Nephron progenitor cell (in vitro differentiated cells): ENCODE data around the gene ELAPOR1.

Experiments used
- DNase-seq: peaks from one replicate; pipeline ENCODE4 v3.0.0; 2021
- H3K27ac Mint-ChIP-seq: 2 replicates; pipeline ENCODE4 v1.8.0; 2021; ENCODE audit warnings: mild to moderate bottlenecking, moderate library complexity, mixed read lengths
- H3K27me3 Mint-ChIP-seq: 2 replicates; pipeline ENCODE4 v1.8.0; 2021; ENCODE audit warnings: mild to moderate bottlenecking, low read depth, mixed read lengths; ENCODE audit not compliant: poor library complexity
- H3K36me3 Mint-ChIP-seq: 2 replicates; pipeline ENCODE4 v1.8.0; 2021; ENCODE audit warnings: low read depth, mixed read lengths
- H3K4me1 Mint-ChIP-seq: 2 replicates; pipeline ENCODE4 v1.8.0; 2021; ENCODE audit warnings: mixed read lengths
- H3K4me3 Mint-ChIP-seq: 2 replicates; pipeline ENCODE4 v1.8.0; 2021; ENCODE audit warnings: mild to moderate bottlenecking, moderate library complexity, mixed read lengths
- H3K9me3 Mint-ChIP-seq: 2 replicates; pipeline ENCODE4 v1.8.0; 2021; ENCODE audit warnings: mild to moderate bottlenecking, moderate library complexity, mixed read lengths
- CTCF ChIP-seq: fragments of 200-600 bp; sonication (generic); IDR thresholded peaks from 2 replicates; pipeline ENCODE4 v1.5.0; 2021; ENCODE audit warnings: antibody characterized with exemption

Gene ELAPOR1

GRCh38 chr1:109078317-109078716, 35.6 kb upstream of the ELAPOR1 start:
- H3K27me3 Mint-ChIP-seq = peaks cover 13% of the 10 kb centered on the region
- no peak for DNase-seq
- H3K9me3 Mint-ChIP-seq = peaks cover 12% of the 10 kb centered on the region
- no peak for TF ChIP-seq CTCF
- H3K4me1 Mint-ChIP-seq = peaks cover 22% of the 10 kb centered on the region
- H3K27ac Mint-ChIP-seq = no peak overlapping the region
- no peak overlapping the region for H3K4me3 Mint-ChIP-seq
- H3K36me3 Mint-ChIP-seq = peaks cover 28% of the 10 kb centered on the region

- TF ChIP-seq CTCF = no peak
Observed at GRCh38 chr1:109079240-109079622, 34.7 kb upstream of the ELAPOR1 start.

GRCh38 chr1:109080441-109081082, 33.4 kb upstream of the ELAPOR1 start:
- Mint-ChIP-seq H3K9me3 (peaks cover 10% of the 10 kb centered on the region), H3K4me1 (peaks cover 7% of the 10 kb centered on the region), H3K36me3 (peaks cover 11% of the 10 kb centered on the region), H3K27me3 (peaks cover 13% of the 10 kb centered on the region), H3K4me3 (no peak overlapping the region), H3K27ac (no peak overlapping the region)
- TF ChIP-seq CTCF = no peak
- no peak for DNase-seq

More at GRCh38 chr1:109079240-109079622, 34.7 kb upstream of the ELAPOR1 start:
- peaks cover 12% of the 10 kb centered on the region for H3K9me3 Mint-ChIP-seq
- no peak overlapping the region for H3K4me3 Mint-ChIP-seq
- H3K27ac Mint-ChIP-seq = no peak overlapping the region
- DNase-seq = no peak
- peaks cover 20% of the 10 kb centered on the region for H3K4me1 Mint-ChIP-seq
- H3K27me3 Mint-ChIP-seq = peaks cover 13% of the 10 kb centered on the region
- peaks cover 21% of the 10 kb centered on the region for H3K36me3 Mint-ChIP-seq

GRCh38 chr1:109083501-109083900, 30.4 kb upstream of the ELAPOR1 start:
- H3K27ac Mint-ChIP-seq = peak overlapping the region; percentile 41
- no peak for TF ChIP-seq CTCF
- peaks cover 9% of the 10 kb centered on the region for H3K27me3 Mint-ChIP-seq
- no peaks in the 10 kb centered on the region for H3K4me1 Mint-ChIP-seq
- no peak for DNase-seq
- H3K9me3 Mint-ChIP-seq = peaks cover 3% of the 10 kb centered on the region
- peaks cover 8% of the 10 kb centered on the region for H3K36me3 Mint-ChIP-seq
- H3K4me3 Mint-ChIP-seq = no peak overlapping the region

GRCh38 chr1:109083923-109084322, 30.0 kb upstream of the ELAPOR1 start:
- Mint-ChIP-seq H3K27me3 (peaks cover 9% of the 10 kb centered on the region), H3K27ac (no peak overlapping the region), H3K4me1 (no peaks in the 10 kb centered on the region), H3K4me3 (no peak overlapping the region), H3K36me3 (peaks cover 9% of the 10 kb centered on the region), H3K9me3 (peaks cover 5% of the 10 kb centered on the region)
- DNase-seq = no peak
- TF ChIP-seq CTCF = no peak
